Tibial nerve (tissue), 4 donors: Measurements from ENCODE around the gene BCKDHB. TPM values are rescaled to one million over a fixed set of nuclear protein-coding genes. Genes with fewer than 3 reads are reported as not detected.

Source experiments
- DNase-seq, 2 donors: peaks; one replicate each; pipeline ENCODE4 v3.0.0-alpha.2; 2019; ENCODE audit warnings: low spot score in 2 of 2
- H3K27ac ChIP-seq, 4 donors: fragments of 200-600 bp; sonication (generic) in 3 of 4; one replicate each; pipeline ENCODE4 v1.5.1; 2017 to 2019; ENCODE audit warnings: mild to moderate bottlenecking in 1 of 4
- H3K27me3 ChIP-seq, 2 donors: fragments of 200-600 bp; sonication (generic) in 1 of 2; one replicate each; pipeline versions ENCODE4 v1.5.1 to v1.6.0; 2017 to 2019
- H3K36me3 ChIP-seq, 3 donors: fragments of 200-600 bp; sonication (generic); one replicate each; pipeline ENCODE4 v1.5.1; 2018 to 2019
- H3K4me1 ChIP-seq, 4 donors: fragments of 200-600 bp; sonication (generic) in 3 of 4; one replicate each; pipeline ENCODE4 v1.5.1; 2017 to 2019
- H3K4me3 ChIP-seq, 4 donors: fragments of 200-600 bp; sonication (generic) in 3 of 4; one replicate each; pipeline ENCODE4 v1.5.1; 2017 to 2019; ENCODE audit warnings: mild to moderate bottlenecking in 1 of 4, moderate library complexity in 1 of 4
- H3K9me3 ChIP-seq, 4 donors: fragments of 200-600 bp; sonication (generic) in 3 of 4; one replicate each; pipeline ENCODE4 v1.5.1; 2017 to 2019
- CTCF ChIP-seq, 5 experiments: fragments of 200-600 bp in 3 of 5; fragments of 450-650 bp in 2 of 5; sonication (generic) in 3 of 5; IDR thresholded peaks; one replicate each; pipeline ENCODE4 v1.5.1; 2016 to 2019; ENCODE audit warnings: antibody characterized with exemption in 5 of 5, mild to moderate bottlenecking in 3 of 5, moderate library complexity in 2 of 5
- EP300 ChIP-seq, 2 donors: sonication (generic); formaldehyde crosslinking; IDR thresholded peaks; one replicate each; pipeline ENCODE4 v1.6.1; 2017; ENCODE audit warnings: antibody characterized with exemption in 2 of 2, mild to moderate bottlenecking in 1 of 2
- POLR2A ChIP-seq, 2 donors: fragments of 450-650 bp; IDR thresholded peaks; one replicate each; pipeline ENCODE4 v1.6.1; 2017; ENCODE audit warnings: antibody characterized with exemption in 2 of 2, mild to moderate bottlenecking in 2 of 2, moderate library complexity in 2 of 2
- WGBS, 2 donors: methylation state at CpG; one replicate each; pipeline ENCODE4 v1.1.5; 2018; 5-methylcytosine and 5-hydroxymethylcytosine counted together
- total RNA-seq, 4 donors: library from RNA; depleted of rRNA; stranded (reverse); fragments of >200 nt; gene quantifications; one replicate each; pipeline ENCODE4 v1.1.0, GENCODE V29; 2016

Gene BCKDHB
- total RNA-seq, 4 donors from 2014 or later, result 13.5 to 28.7 (median 23.4) TPM

- DNase-seq, result no peak
- TF ChIP-seq CTCF (IDR thresholded peaks at IDR 0.05), result no peak
- no peak for TF ChIP-seq POLR2A (IDR thresholded peaks at IDR 0.05)
- no peak for TF ChIP-seq EP300 (IDR thresholded peaks at IDR 0.05)
- H3K27ac ChIP-seq, result no peak overlapping the region
- H3K27me3 ChIP-seq, result no peaks in the 10 kb centered on the region
- 78 to 82% methylated on average over 3 of the region's 3 CpGs for WGBS, 2 donors
- H3K4me3 ChIP-seq, result no peak overlapping the region
- H3K9me3 ChIP-seq, result no peaks in the 10 kb centered on the region
- peaks cover 0 to 4% (median 0%) of the 10 kb centered on the region in 4 donors for H3K4me1 ChIP-seq
- no peaks in the 10 kb centered on the region for H3K36me3 ChIP-seq
Observed at GRCh38 chr6:80364149-80364548, 257.7 kb downstream of the BCKDHB start.

GRCh38 chr6:80366051-80366450 is 259.6 kb downstream of the BCKDHB start:
- H3K27ac ChIP-seq, result no peak overlapping the region
- no peak overlapping the region for H3K4me3 ChIP-seq
- H3K36me3 ChIP-seq, result no peaks in the 10 kb centered on the region
- no peaks in the 10 kb centered on the region for H3K9me3 ChIP-seq
- peaks cover 0 to 4% (median 0%) of the 10 kb centered on the region in 4 donors for H3K4me1 ChIP-seq
- no peak for DNase-seq
- H3K27me3 ChIP-seq, result no peaks in the 10 kb centered on the region
- 58 to 82% methylated on average over 4 of the region's 4 CpGs for WGBS, 2 donors
- no peak for TF ChIP-seq CTCF (IDR thresholded peaks at IDR 0.05)
- no peak for TF ChIP-seq EP300 (IDR thresholded peaks at IDR 0.05)
- no peak for TF ChIP-seq POLR2A (IDR thresholded peaks at IDR 0.05)

GRCh38 chr6:80366714-80367113 is 260.2 kb downstream of the BCKDHB start:
- H3K27me3 ChIP-seq, result no peaks in the 10 kb centered on the region
- peaks cover 0 to 3% (median 0%) of the 10 kb centered on the region in 4 donors for H3K9me3 ChIP-seq
- H3K27ac ChIP-seq, result no peak overlapping the region
- no peak overlapping the region for H3K4me3 ChIP-seq
- DNase-seq, result no peak
- no peaks in the 10 kb centered on the region for H3K4me1 ChIP-seq
- no peak for TF ChIP-seq POLR2A (IDR thresholded peaks at IDR 0.05)
- TF ChIP-seq EP300 (IDR thresholded peaks at IDR 0.05), result no peak
- no peak for TF ChIP-seq CTCF (IDR thresholded peaks at IDR 0.05)
- no peaks in the 10 kb centered on the region for H3K36me3 ChIP-seq

GRCh38 chr6:80376411-80376810 is 269.9 kb downstream of the BCKDHB start:
- Histone ChIP-seq H3K27me3 (no peaks in the 10 kb centered on the region), H3K4me3 (no peak overlapping the region), H3K36me3 (peaks cover 0 to 7% (median 0%) of the 10 kb centered on the region in 3 donors), H3K9me3 (peaks cover 0 to 7% (median 2%) of the 10 kb centered on the region in 4 donors), H3K4me1 (no peaks in the 10 kb centered on the region), H3K27ac (no peak overlapping the region)
- TF ChIP-seq POLR2A (IDR thresholded peaks at IDR 0.05) (no peak), CTCF (IDR thresholded peaks at IDR 0.05) (no peak)
- no peak for DNase-seq

- H3K27ac ChIP-seq, result no peak overlapping the region
- H3K36me3 ChIP-seq, result no peaks in the 10 kb centered on the region
- no peak overlapping the region for H3K4me3 ChIP-seq
- no peak for DNase-seq
- no peak for TF ChIP-seq EP300 (IDR thresholded peaks at IDR 0.05)
- TF ChIP-seq CTCF (IDR thresholded peaks at IDR 0.05), result no peak
- TF ChIP-seq POLR2A (IDR thresholded peaks at IDR 0.05), result no peak
- no peaks in the 10 kb centered on the region for H3K4me1 ChIP-seq
- 53 to 59% methylated on average over 1 of the region's 1 CpG for WGBS, 2 donors
- H3K9me3 ChIP-seq, result peaks cover 0 to 2% (median 0%) of the 10 kb centered on the region in 4 donors
- no peaks in the 10 kb centered on the region for H3K27me3 ChIP-seq
Observed at GRCh38 chr6:80380566-80380965, 274.1 kb downstream of the BCKDHB start.
